GM21825 (cell line): ENCODE data around the gene OPCML.

Source experiments
- ATAC-seq: cut with Tn5 transposase; IDR thresholded peaks from one replicate; pipeline ENCODE4 v1.9.1; 2021; ENCODE audit warnings: mild to moderate bottlenecking, moderate library complexity; ENCODE audit not compliant: unreplicated experiment

Gene OPCML

GRCh38 chr11:133418218-133418617, 114.1 kb downstream of the OPCML start:
- ATAC-seq: no peak

DNA sequence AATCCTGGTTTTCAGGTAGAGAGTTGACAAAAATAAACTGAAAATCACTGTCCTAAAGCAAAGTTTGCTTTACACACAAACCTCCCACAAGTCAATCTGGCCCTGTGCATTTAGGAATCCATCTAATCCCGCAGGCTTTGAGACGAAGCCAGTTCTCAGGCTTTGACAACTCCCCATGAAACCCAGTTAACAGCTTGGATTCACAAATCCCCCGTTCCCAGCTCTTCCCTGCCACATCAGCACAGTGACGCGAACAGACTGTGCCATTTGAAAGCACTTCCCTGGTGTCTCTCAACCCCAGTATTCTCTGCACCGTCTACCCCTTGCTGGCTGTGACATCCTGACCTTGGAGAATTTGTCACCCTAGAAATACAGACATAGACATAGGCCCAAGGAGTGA, 117.8 kb downstream of the OPCML start:
- ATAC-seq: no peak

GRCh38 chr11:133413703-133414102, 118.6 kb downstream of the OPCML start:
- no peak for ATAC-seq

- no peak for ATAC-seq
Measured at GRCh38 chr11:133409799-133410198, 122.5 kb downstream of the OPCML start.

DNA sequence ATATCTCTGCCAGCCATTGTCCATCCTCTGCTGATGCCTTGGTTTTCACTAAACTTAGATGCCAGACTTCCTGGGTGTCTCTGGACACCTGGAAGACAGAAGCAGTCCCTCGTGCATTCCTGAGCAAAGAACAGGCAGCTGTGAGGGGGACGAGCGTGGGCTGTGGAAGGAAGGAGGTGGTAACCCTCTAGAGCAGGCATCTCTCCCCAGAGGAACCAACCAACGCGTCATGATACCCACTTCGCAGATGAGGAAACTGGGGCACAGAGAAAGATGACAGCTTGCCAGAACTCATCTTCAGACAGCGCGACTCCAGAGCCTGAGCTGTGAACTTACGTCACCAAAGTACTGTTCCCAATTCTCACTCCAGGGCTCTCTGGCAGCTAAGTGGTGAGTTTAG, 123.4 kb downstream of the OPCML start:
- no peak for ATAC-seq

DNA sequence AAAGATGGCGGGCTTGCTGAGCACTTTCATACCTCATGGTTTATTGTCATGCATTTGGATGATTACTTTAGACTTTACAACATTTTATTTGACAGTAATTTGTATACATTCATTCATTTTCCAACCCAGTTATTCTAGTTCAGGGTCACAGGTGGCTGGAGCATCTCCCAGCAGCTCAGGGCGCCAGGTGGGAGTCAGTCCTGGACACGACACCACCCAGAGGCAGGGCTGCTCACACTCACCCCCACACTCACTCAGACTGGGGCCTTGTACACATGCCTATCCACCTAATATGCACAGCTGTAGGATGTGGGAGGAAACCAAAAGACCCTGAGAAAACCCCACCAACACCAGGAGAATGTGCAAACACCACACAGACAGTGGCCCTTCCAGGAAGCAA, 123.9 kb downstream of the OPCML start:
- ATAC-seq: no peak

DNA sequence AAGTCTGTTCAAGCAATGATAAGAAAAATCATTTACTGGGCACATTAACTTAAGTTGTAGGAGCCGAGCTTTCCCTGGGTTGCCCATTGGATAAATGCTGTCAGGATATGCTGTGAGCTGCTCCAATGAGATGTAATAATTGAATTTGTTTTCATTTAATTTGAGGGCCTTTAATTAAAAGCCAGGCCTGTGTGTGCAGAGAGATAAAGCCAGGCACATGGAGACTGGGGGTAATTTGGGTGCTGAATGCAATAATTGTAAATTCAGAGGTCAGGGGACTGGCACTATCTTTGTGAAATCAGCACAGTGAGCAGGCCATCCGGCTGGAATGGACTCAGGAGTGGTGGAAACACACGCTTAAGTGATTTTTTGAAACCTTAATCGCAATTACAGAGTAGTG, 125.8 kb downstream of the OPCML start:
- ATAC-seq: no peak

DNA sequence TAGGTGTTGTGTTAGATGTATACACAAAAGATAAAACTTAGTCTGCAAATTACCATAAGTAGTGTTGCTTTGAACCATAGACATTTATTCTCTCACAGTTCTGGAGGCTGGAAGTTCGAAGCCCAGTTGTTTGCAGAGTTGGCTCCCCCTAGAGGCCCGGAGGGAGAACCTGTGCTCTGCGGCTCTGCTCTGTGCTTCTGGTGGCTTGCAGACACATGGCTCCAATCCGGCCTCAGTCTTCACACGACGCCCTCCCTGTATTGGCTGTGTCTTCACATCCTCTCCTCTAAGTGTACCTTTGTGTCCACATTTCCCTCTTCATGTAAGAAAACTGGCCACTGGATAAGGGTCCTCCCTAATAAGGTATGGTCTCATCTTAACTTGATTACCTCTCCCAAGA, 128.4 kb downstream of the OPCML start:
- no peak for ATAC-seq

GRCh38 chr11:133402551-133402950, 129.8 kb downstream of the OPCML start:
- ATAC-seq: no peak

DNA sequence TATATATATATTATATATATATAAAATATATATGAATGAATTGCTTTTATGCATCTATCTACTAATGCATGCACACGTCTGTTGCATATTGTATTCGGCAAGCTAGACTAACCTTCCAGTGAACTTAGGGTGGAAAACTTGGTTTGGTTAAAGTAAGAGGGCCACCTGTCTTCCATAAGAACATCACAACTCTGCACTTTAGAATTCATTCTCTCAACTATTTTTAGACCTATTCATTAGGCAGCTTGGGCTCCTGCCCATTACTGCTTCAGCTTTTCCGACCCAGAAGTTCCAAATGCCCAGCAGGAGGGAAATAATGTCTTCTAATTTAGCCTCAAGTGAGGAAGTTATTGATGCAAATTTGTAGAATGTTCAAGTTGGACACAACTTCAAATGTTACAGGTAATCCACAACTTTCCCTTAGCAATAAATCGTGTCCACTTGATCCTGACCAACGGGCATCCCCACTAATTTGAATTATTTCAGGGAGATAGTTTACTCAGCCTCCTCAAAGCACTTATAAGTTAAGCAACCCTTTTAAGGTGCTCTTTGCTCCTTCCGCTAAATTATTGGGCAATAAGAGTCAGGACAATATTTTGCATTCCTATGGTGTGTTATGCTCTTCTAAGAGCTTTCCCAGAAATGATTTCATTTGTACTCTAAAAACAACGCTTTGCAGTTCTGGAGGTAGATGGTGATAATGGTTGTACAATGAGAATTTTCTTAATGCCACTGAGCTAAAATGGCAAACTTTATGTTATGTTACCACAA, 132.3 kb downstream of the OPCML start:
- no peak for ATAC-seq

- no peak for ATAC-seq
Measured at GRCh38 chr11:133399294-133399693, 133.0 kb downstream of the OPCML start.

- ATAC-seq: no peak
Measured at GRCh38 chr11:133390803-133391202, 141.5 kb downstream of the OPCML start.

GRCh38 chr11:133388975-133389568, 143.2 kb downstream of the OPCML start:
- ATAC-seq: no peak

DNA sequence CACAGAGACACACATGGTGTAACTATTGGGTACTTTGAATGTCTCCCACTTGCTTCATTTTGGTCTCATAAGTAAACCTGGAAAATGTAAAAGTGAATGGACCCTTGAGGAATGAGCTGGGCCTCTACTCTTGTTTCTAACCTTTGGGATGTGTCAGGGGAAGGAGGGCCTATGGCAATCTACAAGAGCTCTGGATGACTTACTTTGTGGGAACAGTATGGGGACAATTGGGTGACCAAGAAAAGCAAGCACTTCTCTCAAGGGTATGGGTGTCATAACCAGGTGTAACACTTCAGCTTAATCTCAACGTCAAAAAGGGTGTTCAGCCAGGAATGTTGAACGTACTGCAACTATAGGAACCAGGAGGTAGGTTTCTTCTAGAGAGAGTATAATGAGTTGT, 144.0 kb downstream of the OPCML start:
- ATAC-seq: no peak

DNA sequence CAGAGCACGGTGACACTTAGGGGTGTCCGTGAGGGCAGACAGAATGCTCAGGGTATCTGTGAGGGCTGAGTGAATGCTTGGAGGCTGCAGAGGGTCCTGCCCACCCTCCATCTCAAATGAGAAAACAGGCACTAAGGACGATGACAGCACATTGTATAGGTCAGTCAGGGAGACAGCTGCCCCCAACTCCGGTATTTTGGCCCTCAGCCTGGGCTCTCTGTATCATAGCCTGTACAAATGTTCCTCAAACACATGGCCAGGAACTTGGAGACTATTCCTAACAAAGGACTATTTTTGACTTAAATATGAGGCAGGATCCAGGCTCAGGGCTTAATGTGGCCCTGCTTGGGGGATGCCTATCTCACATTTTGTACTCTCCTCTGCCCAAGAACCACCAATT, 145.4 kb downstream of the OPCML start:
- ATAC-seq: no peak

DNA sequence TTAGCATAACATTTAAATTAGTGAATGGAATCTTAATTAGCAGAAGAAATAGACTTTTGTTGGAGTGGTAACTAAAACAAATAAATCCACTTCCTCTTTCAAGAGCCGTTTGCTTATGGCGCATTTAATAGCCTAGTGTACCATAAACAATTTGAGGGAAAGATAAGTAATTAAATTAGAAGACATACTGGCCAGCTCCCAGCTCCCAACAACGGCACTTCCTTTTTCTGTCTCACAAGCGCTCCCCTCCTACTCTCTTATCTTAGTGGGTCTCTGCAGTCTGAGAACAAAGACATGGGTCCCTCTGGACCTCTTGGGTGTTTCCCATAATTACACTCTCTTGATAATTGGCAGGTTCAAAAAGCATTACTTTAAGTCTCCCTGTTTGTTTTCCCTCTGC, 146.0 kb downstream of the OPCML start:
- no peak for ATAC-seq

GRCh38 chr11:133385781-133386180, 146.5 kb downstream of the OPCML start:
- ATAC-seq: no peak

- no peak for ATAC-seq
Measured at GRCh38 chr11:133384731-133385130, 147.6 kb downstream of the OPCML start.

DNA sequence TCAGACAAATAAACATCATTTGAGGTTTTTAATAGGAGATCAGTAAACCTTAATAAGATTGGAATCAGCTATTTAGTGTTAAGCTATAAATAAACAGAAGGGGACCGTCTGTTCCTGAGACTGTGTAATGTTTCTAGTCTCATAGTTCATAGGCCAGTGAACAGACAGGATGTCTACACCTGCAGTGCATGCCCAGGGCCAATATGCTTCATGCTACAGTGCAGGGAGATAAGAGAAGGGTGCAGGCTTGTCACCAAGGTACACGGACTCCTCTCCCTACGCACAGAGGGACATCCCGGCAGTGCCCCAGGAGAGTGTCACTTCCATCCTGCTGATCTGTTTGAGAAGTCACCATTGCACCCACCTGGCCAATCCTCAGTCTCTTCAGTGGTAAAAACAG, 148.6 kb downstream of the OPCML start:
- no peak for ATAC-seq

GRCh38 chr11:133383201-133383600, 149.1 kb downstream of the OPCML start:
- no peak for ATAC-seq

GRCh38 chr11:133382131-133382812, 150.0 kb downstream of the OPCML start:
- ATAC-seq: no peak

DNA sequence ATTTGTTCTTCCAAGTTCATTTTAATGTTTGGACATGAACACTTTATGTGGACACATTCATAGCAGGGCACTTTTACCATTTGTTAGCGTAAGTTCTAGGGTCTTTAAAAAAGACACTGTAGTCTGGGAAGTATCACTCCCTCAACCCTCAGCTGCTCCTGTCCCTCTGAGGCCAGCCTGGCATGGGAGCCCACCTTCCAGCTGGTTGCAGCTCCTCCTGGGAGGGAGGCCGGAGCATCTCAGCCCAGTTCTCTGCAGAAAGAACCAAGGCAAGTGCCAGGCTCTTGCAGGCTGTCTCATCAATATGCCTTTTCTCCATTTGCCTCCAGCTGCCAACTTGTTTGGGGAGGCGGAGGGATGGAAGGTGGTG, 150.6 kb downstream of the OPCML start:
- ATAC-seq: no peak
